ENCODE results near the gene VSTM5. TPM values are rescaled to one million over a fixed set of nuclear protein-coding genes. Genes with fewer than 3 reads are reported as not detected.
"Not testable (repeated sequence)": the region's sequence is repeated elsewhere in the genome, so short reads cannot be mapped to it uniquely, and the experiment has no call there.

VSTM5 gene
- total RNA-seq, 2 experiments from 2014 or later: not detected

- ChIA-PET CTCF (no interaction called here), POLR2A (no interaction called here)
Measured at GRCh38 chr11:93804879-93805278, 45.5 kb downstream of the VSTM5 start.

GRCh38 chr11:93801366-93801765, 49.1 kb downstream of the VSTM5 start:
- POLR2A ChIA-PET: no interaction called here
- CTCF ChIA-PET: no interaction called here

GRCh38 chr11:93796441-93797231, 53.8 kb downstream of the VSTM5 start:
- CTCF ChIA-PET: no interaction called here
- POLR2A ChIA-PET: interaction anchor here (0.5 to 1.5 kb wide), 2 partner anchors 47 to 58 kb away, joined by 4 to 6 read pairs; no protein-coding TSS in a partner anchor

GRCh38 chr11:93791493-93791892, 58.9 kb downstream of the VSTM5 start:
- ChIA-PET POLR2A (no interaction called here), CTCF (no interaction called here)

GRCh38 chr11:93784935-93785360, 65.5 kb downstream of the VSTM5 start:
- POLR2A ChIA-PET: interaction anchor here (2.3 kb wide), 1 partner anchor 47 kb away, joined by 6 read pairs; no protein-coding TSS in a partner anchor
- CTCF ChIA-PET: no interaction called here

GRCh38 chr11:93784145-93784934, 66.1 kb downstream of the VSTM5 start, which contains the start of gene MED17:
Gene MED17 (plus strand): TSS chr11:93784282. CDS start chr11:93784514, 232 bp downstream.
- ChIA-PET CTCF (interaction anchor here (0.8 to 1.2 kb wide), 4 partner anchors 19 to 123 kb away, joined by 3 to 10 read pairs (median 3); partner anchors contain the start of genes C11orf54, CEP295 and TAF1D), POLR2A (interaction anchor here (0.6 to 2.9 kb wide), 9 partner anchors 14 to 580 kb away, joined by 3 to 61 read pairs (median 6); partner anchors contain the start of genes C11orf54, CEP295, PANX1 and TAF1D)

- CTCF ChIA-PET: interaction anchor here (0.8 to 1.2 kb wide), 4 partner anchors 19 to 122 kb away, joined by 3 to 10 read pairs (median 3); partner anchors contain the start of genes C11orf54, CEP295 and TAF1D
- POLR2A ChIA-PET: interaction anchor here (0.6 to 2.9 kb wide), 10 partner anchors 13 to 579 kb away, joined by 3 to 61 read pairs (median 6); partner anchors contain the start of genes C11orf54, CEP295, PANX1 and TAF1D
Measured at GRCh38 chr11:93783765-93784144, 66.7 kb downstream of the VSTM5 start.

- ChIA-PET POLR2A (interaction anchor here (0.6 to 2.9 kb wide), 7 partner anchors 19 to 345 kb away, joined by 3 to 61 read pairs (median 7); partner anchors contain the start of genes C11orf54, CEP295, PANX1 and TAF1D), CTCF (interaction anchor here (0.9 to 1.2 kb wide), 3 partner anchors 42 to 122 kb away, joined by 3 to 10 read pairs (median 3); partner anchors contain the start of genes C11orf54, CEP295 and TAF1D)
Measured at GRCh38 chr11:93783362-93783761, 67.1 kb downstream of the VSTM5 start.

GRCh38 chr11:93775289-93775688, 75.1 kb downstream of the VSTM5 start:
- POLR2A ChIA-PET: no interaction called here
- CTCF ChIA-PET: interaction anchor here (0.7 kb wide), 1 partner anchor 758 kb away, joined by 3 read pairs; no protein-coding TSS in a partner anchor

- CTCF ChIA-PET, POLR2A ChIA-PET: not testable (repeated sequence)
Measured at GRCh38 chr11:93774560-93774959, 75.9 kb downstream of the VSTM5 start.

GRCh38 chr11:93773601-93774200, 76.7 kb downstream of the VSTM5 start:
- ChIA-PET CTCF (no interaction called here), POLR2A (no interaction called here)

GRCh38 chr11:93773045-93773477, 77.4 kb downstream of the VSTM5 start:
- CTCF ChIA-PET: no interaction called here
- POLR2A ChIA-PET: no interaction called here

GRCh38 chr11:93772123-93772522, 78.3 kb downstream of the VSTM5 start:
- ChIA-PET CTCF (no interaction called here), POLR2A (no interaction called here)

- CTCF ChIA-PET: no interaction called here
- POLR2A ChIA-PET: interaction anchor here (1.3 kb wide), 1 partner anchor 14 kb away, joined by 4 read pairs; the partner anchor contains the start of gene MED17
Measured at GRCh38 chr11:93770160-93770559, 80.3 kb downstream of the VSTM5 start.

Other genes starting within 250 kb of the VSTM5 start
- 10 to 100 TPM; 24.6 to 25.8 TPM for gene CEP295, start 188.9 kb downstream of the VSTM5 start, total RNA-seq
- gene TAF1D, start 109.1 kb downstream of the VSTM5 start, total RNA-seq: 100 to 1,000 TPM; 284 to 296 TPM
- 10 to 100 TPM; 13.4 to 15.0 TPM for gene C11orf54, start 108.9 kb downstream of the VSTM5 start, total RNA-seq
- gene MED17, start 66.3 kb downstream of the VSTM5 start, total RNA-seq: 10 to 100 TPM; 36.3 to 42.1 TPM
- gene HEPHL1, start 170.7 kb upstream of the VSTM5 start, total RNA-seq: not detected

All from activated CD8-positive, alpha-beta memory T cell treated with anti-CD3 and anti-CD28 coated beads for 36 hours (primary cell).